WTC11 (cell line): ENCODE results near the gene TNIK.

Source experiments
- ATF2 ChIP-seq: sonication (generic); formaldehyde crosslinking; IDR thresholded peaks from 2 replicates; pipeline ENCODE4 v1.8.1; 2022; ENCODE audit warnings: low read depth, missing genetic modification reagents, borderline replicate concordance
- CTCF ChIP-seq: fragments of 200-600 bp; IDR thresholded peaks from 2 replicates; pipeline ENCODE4 v1.8.0; 2022; ENCODE audit warnings: antibody characterized with exemption
- ELF4 ChIP-seq: sonication (generic); formaldehyde crosslinking; IDR thresholded peaks from 2 replicates; pipeline ENCODE4 v1.8.1; 2022; ENCODE audit warnings: low read depth, mild to moderate bottlenecking, moderate library complexity, missing genetic modification reagents
- ETV6 ChIP-seq: sonication (generic); formaldehyde crosslinking; IDR thresholded peaks from 2 replicates; pipeline ENCODE4 v1.8.1; 2022; ENCODE audit warnings: mild to moderate bottlenecking, missing genetic modification reagents
- NR3C1 ChIP-seq: sonication (generic); formaldehyde crosslinking; conservative IDR thresholded peaks from 2 replicates; pipeline ENCODE4 v1.8.1; 2023; ENCODE audit warnings: low read depth, mild to moderate bottlenecking, missing genetic modification reagents
- ZBTB21 ChIP-seq: sonication (generic); formaldehyde crosslinking; IDR thresholded peaks from 2 replicates; pipeline ENCODE4 v1.8.1; 2023; ENCODE audit warnings: mild to moderate bottlenecking, missing genetic modification reagents, borderline replicate concordance
- ZNF121 ChIP-seq: sonication (generic); formaldehyde crosslinking; IDR thresholded peaks from 2 replicates; pipeline ENCODE4 v1.8.0; 2023; ENCODE audit warnings: missing genetic modification reagents
- TF ChIP-seq, protein P1 (sequence below): sonication (generic); formaldehyde crosslinking; IDR thresholded peaks from 2 replicates; pipeline ENCODE4 v1.8.0; 2023; ENCODE audit warnings: missing genetic modification reagents, mild to moderate bottlenecking, borderline replicate concordance

- TF ChIP-seq ZBTB21 (no peak), CTCF (no peak), ETV6 (CRISPR knock-in tag) (no peak), NR3C1 (no peak), ELF4 (CRISPR knock-in tag) (no peak), ZNF121 (CRISPR knock-in tag) (no peak), ATF2 (no peak)
- TF ChIP-seq, protein P1, sequence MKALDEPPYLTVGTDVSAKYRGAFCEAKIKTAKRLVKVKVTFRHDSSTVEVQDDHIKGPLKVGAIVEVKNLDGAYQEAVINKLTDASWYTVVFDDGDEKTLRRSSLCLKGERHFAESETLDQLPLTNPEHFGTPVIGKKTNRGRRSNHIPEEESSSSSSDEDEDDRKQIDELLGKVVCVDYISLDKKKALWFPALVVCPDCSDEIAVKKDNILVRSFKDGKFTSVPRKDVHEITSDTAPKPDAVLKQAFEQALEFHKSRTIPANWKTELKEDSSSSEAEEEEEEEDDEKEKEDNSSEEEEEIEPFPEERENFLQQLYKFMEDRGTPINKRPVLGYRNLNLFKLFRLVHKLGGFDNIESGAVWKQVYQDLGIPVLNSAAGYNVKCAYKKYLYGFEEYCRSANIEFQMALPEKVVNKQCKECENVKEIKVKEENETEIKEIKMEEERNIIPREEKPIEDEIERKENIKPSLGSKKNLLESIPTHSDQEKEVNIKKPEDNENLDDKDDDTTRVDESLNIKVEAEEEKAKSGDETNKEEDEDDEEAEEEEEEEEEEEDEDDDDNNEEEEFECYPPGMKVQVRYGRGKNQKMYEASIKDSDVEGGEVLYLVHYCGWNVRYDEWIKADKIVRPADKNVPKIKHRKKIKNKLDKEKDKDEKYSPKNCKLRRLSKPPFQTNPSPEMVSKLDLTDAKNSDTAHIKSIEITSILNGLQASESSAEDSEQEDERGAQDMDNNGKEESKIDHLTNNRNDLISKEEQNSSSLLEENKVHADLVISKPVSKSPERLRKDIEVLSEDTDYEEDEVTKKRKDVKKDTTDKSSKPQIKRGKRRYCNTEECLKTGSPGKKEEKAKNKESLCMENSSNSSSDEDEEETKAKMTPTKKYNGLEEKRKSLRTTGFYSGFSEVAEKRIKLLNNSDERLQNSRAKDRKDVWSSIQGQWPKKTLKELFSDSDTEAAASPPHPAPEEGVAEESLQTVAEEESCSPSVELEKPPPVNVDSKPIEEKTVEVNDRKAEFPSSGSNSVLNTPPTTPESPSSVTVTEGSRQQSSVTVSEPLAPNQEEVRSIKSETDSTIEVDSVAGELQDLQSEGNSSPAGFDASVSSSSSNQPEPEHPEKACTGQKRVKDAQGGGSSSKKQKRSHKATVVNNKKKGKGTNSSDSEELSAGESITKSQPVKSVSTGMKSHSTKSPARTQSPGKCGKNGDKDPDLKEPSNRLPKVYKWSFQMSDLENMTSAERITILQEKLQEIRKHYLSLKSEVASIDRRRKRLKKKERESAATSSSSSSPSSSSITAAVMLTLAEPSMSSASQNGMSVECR (CRISPR knock-in tag), result no peak
These were observed 260.0 kb downstream of the TNIK start for GRCh38 chr3:171200052-171200749.
